ENCODE measurements around the gene GRIA2.

GRIA2 gene

DNA sequence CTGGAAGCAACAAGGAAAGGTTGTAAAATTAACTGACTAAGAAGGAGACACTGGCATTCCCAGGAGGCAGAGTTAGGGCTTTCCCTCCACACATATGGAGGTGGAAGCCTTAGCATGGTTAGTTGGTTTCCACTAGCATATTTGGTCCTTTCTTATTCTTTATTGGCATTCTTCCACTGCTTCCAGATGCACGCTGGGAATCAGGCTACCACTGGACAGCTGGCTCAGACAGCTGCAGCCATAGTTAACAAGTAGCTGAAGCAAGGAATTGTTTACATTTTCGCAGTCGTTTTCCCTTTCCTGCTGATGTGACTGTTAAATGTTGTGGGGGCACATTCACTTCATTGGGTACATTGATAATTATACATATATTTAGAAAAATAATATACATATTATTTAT is 169.2 kb downstream of the GRIA2 start:
- DNase-seq (ENCODE audit: low spot score): no peak

DNA sequence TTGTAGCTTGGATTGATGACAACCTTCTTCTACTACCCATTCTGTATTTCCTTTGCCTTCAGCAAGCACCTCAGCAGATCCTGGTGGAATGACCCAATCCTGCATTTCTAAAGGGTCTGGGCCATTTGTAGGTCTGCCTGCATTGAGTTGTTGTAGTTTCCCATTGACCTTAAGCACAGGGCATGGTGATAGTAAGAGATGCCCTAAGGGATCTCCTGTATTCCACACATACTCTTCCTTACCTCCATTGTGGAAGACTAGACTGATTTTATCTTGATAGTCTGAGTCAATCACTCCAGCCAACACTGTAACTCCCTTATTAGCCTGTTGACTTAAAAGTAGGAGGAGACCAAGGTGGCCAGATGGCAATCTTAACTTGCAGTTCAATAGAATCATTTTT is 184.5 kb downstream of the GRIA2 start:
- no peak for DNase-seq (ENCODE audit: low spot score)

All from AG08395 (cell line).